GM12801 (cell line): ENCODE results near the gene SMARCB1.

Experiments used
- TF ChIP-seq, protein P1 (sequence below): IDR thresholded peaks from one replicate; pipeline ENCODE4 v1.5.1; 2011; ENCODE audit warnings: control low read depth; ENCODE audit not compliant: insufficient read length; ENCODE audit errors: extremely low read depth

The SMARCB1 gene

GRCh38 chr22:23772649-23773473, 13.9 kb upstream of the SMARCB1 start, which contains the start of gene MMP11:
Gene MMP11 (plus strand): TSS chr22:23772849. CDS start chr22:23772871, 22 bp downstream.
- TF ChIP-seq, protein P1, sequence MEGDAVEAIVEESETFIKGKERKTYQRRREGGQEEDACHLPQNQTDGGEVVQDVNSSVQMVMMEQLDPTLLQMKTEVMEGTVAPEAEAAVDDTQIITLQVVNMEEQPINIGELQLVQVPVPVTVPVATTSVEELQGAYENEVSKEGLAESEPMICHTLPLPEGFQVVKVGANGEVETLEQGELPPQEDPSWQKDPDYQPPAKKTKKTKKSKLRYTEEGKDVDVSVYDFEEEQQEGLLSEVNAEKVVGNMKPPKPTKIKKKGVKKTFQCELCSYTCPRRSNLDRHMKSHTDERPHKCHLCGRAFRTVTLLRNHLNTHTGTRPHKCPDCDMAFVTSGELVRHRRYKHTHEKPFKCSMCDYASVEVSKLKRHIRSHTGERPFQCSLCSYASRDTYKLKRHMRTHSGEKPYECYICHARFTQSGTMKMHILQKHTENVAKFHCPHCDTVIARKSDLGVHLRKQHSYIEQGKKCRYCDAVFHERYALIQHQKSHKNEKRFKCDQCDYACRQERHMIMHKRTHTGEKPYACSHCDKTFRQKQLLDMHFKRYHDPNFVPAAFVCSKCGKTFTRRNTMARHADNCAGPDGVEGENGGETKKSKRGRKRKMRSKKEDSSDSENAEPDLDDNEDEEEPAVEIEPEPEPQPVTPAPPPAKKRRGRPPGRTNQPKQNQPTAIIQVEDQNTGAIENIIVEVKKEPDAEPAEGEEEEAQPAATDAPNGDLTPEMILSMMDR = no peak

GRCh38 chr22:23773483-23774113, 13.2 kb upstream of the SMARCB1 start:
- TF ChIP-seq, protein P1 = no peak

GRCh38 chr22:23774114-23774921, 12.4 kb upstream of the SMARCB1 start:
- TF ChIP-seq, protein P1 = no peak

DNA sequence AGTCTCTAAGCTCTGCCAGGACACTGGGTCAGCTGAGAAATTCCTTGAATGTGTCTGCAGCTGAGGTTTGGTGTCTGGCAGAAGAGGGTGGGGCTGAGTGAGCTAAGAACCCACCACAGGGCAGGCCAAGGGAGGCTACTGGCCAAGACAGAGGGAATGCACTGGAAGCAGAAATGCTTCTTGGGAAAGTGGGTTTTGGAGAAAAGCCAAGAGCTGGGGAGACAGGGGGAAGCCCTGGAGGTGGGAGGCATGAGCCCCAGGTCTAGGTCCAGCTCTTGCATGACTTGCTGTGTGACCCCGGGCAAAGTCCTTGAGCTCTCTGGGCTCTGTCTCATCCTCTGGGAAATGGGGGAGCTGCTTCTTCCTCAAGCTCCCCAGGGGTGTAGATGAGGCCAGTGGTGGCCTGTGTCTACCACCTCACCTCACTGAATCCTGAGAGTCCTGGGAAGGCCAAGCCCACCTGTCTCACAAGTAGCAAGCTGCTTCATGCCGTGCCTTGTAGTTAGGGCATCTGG, 11.8 kb upstream of the SMARCB1 start:
- TF ChIP-seq, protein P1 = no peak

- TF ChIP-seq, protein P1 = no peak
Observed at GRCh38 chr22:23775779-23776375, 10.9 kb upstream of the SMARCB1 start.

- TF ChIP-seq, protein P1 = no peak
Observed at GRCh38 chr22:23777776-23778576, 8.8 kb upstream of the SMARCB1 start.
